Hepatic stellate cell (primary cell): ENCODE data around the gene BAD.
"Not testable (repeated sequence)": the region's sequence is repeated elsewhere in the genome, so short reads cannot be mapped to it uniquely, and the experiment has no call there.

ENCODE experiments used
- DNase-seq: peaks from one replicate; pipeline ENCODE4 v3.0.0; 2011; ENCODE audit warnings: low spot score

Gene BAD

GRCh38 chr11:64314805-64315561, 30.5 kb upstream of the BAD start:
- no peak for DNase-seq

- no peak for DNase-seq
Measured at GRCh38 chr11:64314146-64314804, 29.8 kb upstream of the BAD start.

- DNase-seq: no peak
Measured at GRCh38 chr11:64313491-64314145, 29.2 kb upstream of the BAD start.

- no peak for DNase-seq
Measured at GRCh38 chr11:64312947-64313346, 28.5 kb upstream of the BAD start.

GRCh38 chr11:64307795-64308194, 23.3 kb upstream of the BAD start:
- not testable (repeated sequence) for DNase-seq

- no peak for DNase-seq
Measured at GRCh38 chr11:64306876-64307622, 22.6 kb upstream of the BAD start.

- DNase-seq: no peak
Measured at GRCh38 chr11:64306563-64306875, 22.1 kb upstream of the BAD start.

GRCh38 chr11:64305691-64306562, 21.5 kb upstream of the BAD start:
- no peak for DNase-seq

GRCh38 chr11:64305075-64305690, 20.7 kb upstream of the BAD start, which contains the start of gene ESRRA:
Gene ESRRA (plus strand): TSS chr11:64305524. CDS start chr11:64307180, 1,656 bp downstream.
- DNase-seq: peak; percentile 100

GRCh38 chr11:64304316-64305072, 20.0 kb upstream of the BAD start:
- peak; percentile 95 for DNase-seq

- no peak for DNase-seq
Measured at GRCh38 chr11:64304032-64304315, 19.5 kb upstream of the BAD start.

- DNase-seq: no peak
Measured at GRCh38 chr11:64303109-64304031, 18.9 kb upstream of the BAD start.

GRCh38 chr11:64299847-64300648, 15.6 kb upstream of the BAD start, which contains the start of gene CATSPERZ:
Gene CATSPERZ (plus strand): TSS chr11:64300358. CDS start chr11:64300411, 53 bp downstream.
- no peak for DNase-seq

GRCh38 chr11:64298966-64299846, 14.7 kb upstream of the BAD start:
- DNase-seq: no peak

- DNase-seq: no peak
Measured at GRCh38 chr11:64297699-64298358, 13.4 kb upstream of the BAD start.

- DNase-seq: no peak
Measured at GRCh38 chr11:64296830-64297698, 12.6 kb upstream of the BAD start.
